H9 (cell line): ENCODE measurements around the gene TAGLN. TPM values are rescaled to one million over a fixed set of nuclear protein-coding genes. Genes with fewer than 3 reads are reported as not detected.

Experiments used
- DNase-seq: peaks from one replicate; pipeline ENCODE4 v3.0.0-alpha.2; 2017
- H2AFZ ChIP-seq: one replicate; pipeline ENCODE4 v1.6.1; 2013; ENCODE audit warnings: mild to moderate bottlenecking, low read length, control low read depth, moderate library complexity
- H2AK5ac ChIP-seq: 2 replicates; pipeline ENCODE4 v1.6.1; 2013; ENCODE audit warnings: low read length, control low read depth, mixed read lengths; ENCODE audit not compliant: insufficient read length
- H2BK120ac ChIP-seq: one replicate; pipeline ENCODE4 v1.6.1; 2013; ENCODE audit warnings: low read depth, mild to moderate bottlenecking, low read length, control low read depth, inconsistent platforms; ENCODE audit not compliant: poor library complexity, severe bottlenecking
- H2BK12ac ChIP-seq: 2 replicates; pipeline ENCODE4 v1.6.1; 2013; ENCODE audit warnings: low read length, control low read depth, mixed read lengths, low read depth; ENCODE audit not compliant: insufficient read length
- H2BK15ac ChIP-seq: 2 replicates; pipeline ENCODE4 v1.6.1; 2013; ENCODE audit warnings: low read depth, low read length, control low read depth
- H2BK20ac ChIP-seq: one replicate; pipeline ENCODE4 v1.6.1; 2013; ENCODE audit warnings: low read depth, mild to moderate bottlenecking, low read length, control low read depth, inconsistent platforms; ENCODE audit not compliant: poor library complexity, severe bottlenecking
- H2BK5ac ChIP-seq: 2 replicates; pipeline ENCODE4 v1.6.1; 2013; ENCODE audit warnings: low read length, control low read depth, mixed read lengths; ENCODE audit not compliant: insufficient read length
- H3K14ac ChIP-seq: 2 replicates; pipeline ENCODE4 v1.6.1; 2013; ENCODE audit warnings: low read length, control low read depth; ENCODE audit not compliant: insufficient read depth
- H3K18ac ChIP-seq: 2 replicates; pipeline ENCODE4 v1.6.1; 2013; ENCODE audit warnings: low read depth, mild to moderate bottlenecking, mixed read lengths, low read length, control low read depth; ENCODE audit not compliant: insufficient read length
- H3K23ac ChIP-seq: 2 replicates; pipeline ENCODE4 v1.6.1; 2013; ENCODE audit warnings: low read length, control low read depth, mixed read lengths, low read depth; ENCODE audit not compliant: insufficient read length
- H3K23me2 ChIP-seq: 2 replicates; pipeline ENCODE4 v1.6.1; 2013; ENCODE audit warnings: low read depth, mild to moderate bottlenecking, mixed read lengths, low read length, control low read depth; ENCODE audit not compliant: insufficient read length, poor library complexity, severe bottlenecking
- H3K27ac ChIP-seq: 2 replicates; pipeline ENCODE4 v1.5.1; 2013; ENCODE audit warnings: low read length, control low read depth, mixed read lengths, low read depth; ENCODE audit not compliant: insufficient read length
- H3K27me3 ChIP-seq: 2 replicates; pipeline ENCODE4 v1.6.1; 2013; ENCODE audit warnings: low read length, control low read depth, inconsistent platforms; ENCODE audit not compliant: insufficient read depth
- H3K4ac ChIP-seq: 2 replicates; pipeline ENCODE4 v1.6.1; 2013; ENCODE audit warnings: low read depth, mild to moderate bottlenecking, control low read depth, inconsistent platforms, low read length, moderate library complexity
- H3K4me1 ChIP-seq: 2 replicates; pipeline ENCODE4 v1.6.1; 2013; ENCODE audit warnings: low read length, control low read depth, inconsistent platforms; ENCODE audit not compliant: insufficient read depth
- H3K4me2 ChIP-seq: 2 replicates; pipeline ENCODE4 v1.6.1; 2013; ENCODE audit warnings: low read length, control low read depth, mixed read lengths; ENCODE audit not compliant: insufficient read length, insufficient read depth
- H3K56ac ChIP-seq: 2 replicates; pipeline ENCODE4 v1.6.1; 2013; ENCODE audit warnings: low read depth, mild to moderate bottlenecking, mixed read lengths, low read length, control low read depth; ENCODE audit not compliant: insufficient read length
- H3K79me1 ChIP-seq: 2 replicates; pipeline ENCODE4 v1.6.1; 2013; ENCODE audit warnings: low read depth, mild to moderate bottlenecking, moderate library complexity, low read length, control low read depth, inconsistent platforms; ENCODE audit not compliant: insufficient read depth, poor library complexity, severe bottlenecking
- H3K79me2 ChIP-seq: 2 replicates; pipeline ENCODE4 v1.6.1; 2013; ENCODE audit warnings: low read length, control low read depth, inconsistent platforms; ENCODE audit not compliant: insufficient read depth
- H3K9ac ChIP-seq: 2 replicates; pipeline ENCODE4 v1.6.1; 2013; ENCODE audit warnings: low read length, control low read depth, mixed read lengths; ENCODE audit not compliant: insufficient read length; ENCODE audit errors: extremely low read depth
- H3K9me3 ChIP-seq: one replicate; pipeline ENCODE4 v1.6.1; 2013; ENCODE audit warnings: low read depth, low read length, inconsistent platforms; ENCODE audit not compliant: control insufficient read depth
- H3T11ph ChIP-seq: one replicate; pipeline ENCODE4 v1.6.1; 2013; ENCODE audit warnings: mild to moderate bottlenecking, low read length, control low read depth, inconsistent platforms
- H4K20me1 ChIP-seq: one replicate; pipeline ENCODE4 v1.6.1; 2013; ENCODE audit not compliant: control insufficient read depth, insufficient read length, insufficient read depth
- H4K5ac ChIP-seq: 2 replicates; pipeline ENCODE4 v1.6.1; 2013; ENCODE audit warnings: low read depth, mild to moderate bottlenecking, mixed read lengths, low read length, control low read depth; ENCODE audit not compliant: insufficient read length
- H4K8ac ChIP-seq: replicated peaks from 2 replicates; pipeline ENCODE4 v1.6.1; 2013; ENCODE audit warnings: low read length, control low read depth, mixed read lengths, low read depth; ENCODE audit not compliant: insufficient read length
- H4K91ac ChIP-seq: 2 replicates; pipeline ENCODE4 v1.6.1; 2013; ENCODE audit warnings: low read depth, mild to moderate bottlenecking, moderate library complexity, mixed read lengths, low read length, control low read depth; ENCODE audit not compliant: insufficient read length
- H3K27ac Mint-ChIP-seq, 3 experiments: 2 replicates in 2 of 3; 3 replicates in 1 of 3; pipeline ENCODE4 v1.8.0; 2020 to 2021; ENCODE audit warnings: mixed read lengths in 3 of 3, mild to moderate bottlenecking in 1 of 3, moderate library complexity in 1 of 3
- H3K27me3 Mint-ChIP-seq: 2 replicates; pipeline ENCODE4 v1.8.0; 2021; ENCODE audit warnings: low read depth, mild to moderate bottlenecking, moderate library complexity, mixed read lengths
- H3K36me3 Mint-ChIP-seq, 3 experiments: 2 replicates in 2 of 3; 3 replicates in 1 of 3; pipeline ENCODE4 v1.8.0; 2020 to 2021; ENCODE audit warnings: low read depth in 3 of 3, mixed read lengths in 3 of 3; ENCODE audit not compliant: insufficient read depth in 1 of 3
- H3K4me1 Mint-ChIP-seq, 2 experiments: 2 replicates each; pipeline ENCODE4 v1.8.0; 2020; ENCODE audit warnings: mixed read lengths in 2 of 2
- H3K4me3 Mint-ChIP-seq, 2 experiments: 2 replicates in 1 of 2; 3 replicates in 1 of 2; pipeline ENCODE4 v1.8.0; 2020 to 2021; ENCODE audit warnings: mild to moderate bottlenecking in 2 of 2, mixed read lengths in 2 of 2, moderate library complexity in 1 of 2
- H3K9me3 Mint-ChIP-seq, 2 experiments: 2 replicates in 1 of 2; 3 replicates in 1 of 2; pipeline ENCODE4 v1.8.0; 2020; ENCODE audit warnings: mild to moderate bottlenecking in 2 of 2, mixed read lengths in 2 of 2, moderate library complexity in 1 of 2
- CTCF ChIP-seq: fragments of 200-600 bp; sonication (generic); conservative IDR thresholded peaks from 3 replicates; pipeline ENCODE4 v1.8.0; 2021; ENCODE audit warnings: antibody characterized with exemption, mild to moderate bottlenecking
- WGBS: extraction: QIAGEN DNeasy Blood & Tissue Kit; methylation state at CpG from one replicate; pipeline ENCODE4 v1.1.7; 2013; ENCODE audit warnings: missing lambda C conversion rate, low lambda C conversion rate, mixed read lengths; ENCODE audit not compliant: insufficient read length; ENCODE audit errors: extremely low coverage; 5-methylcytosine and 5-hydroxymethylcytosine counted together
- total RNA-seq: library from RNA; stranded (reverse); gene quantifications from 2 replicates; pipeline ENCODE4 v1.2.1, GENCODE V29; 2021

The TAGLN gene
- total RNA-seq, 1 experiment from 2014 or later, result 176 TPM

DNA sequence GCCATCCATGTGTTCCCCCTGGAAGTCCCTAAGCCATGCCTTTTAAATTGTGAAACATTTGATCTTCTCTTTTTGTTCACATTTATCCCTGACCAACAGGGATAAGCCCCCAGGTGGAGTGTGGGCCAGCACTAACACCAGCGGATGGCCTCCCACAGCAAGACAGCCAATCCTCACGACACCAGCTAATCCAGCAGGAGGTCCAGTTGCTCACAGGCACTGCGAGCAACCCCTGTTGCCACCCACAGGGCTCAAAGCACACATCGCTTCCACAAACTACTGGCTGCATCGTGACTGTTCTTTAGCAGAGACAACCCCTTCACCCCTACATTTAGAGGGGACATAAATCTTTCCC lies 30.7 kb downstream of the TAGLN start:
- H2AFZ ChIP-seq, result no peak overlapping the region
- H3K27ac Mint-ChIP-seq, result peak overlapping the region in 1 of 3 experiments; percentile 40; a peak in 2 of 7 replicates
- no peaks in the 10 kb centered on the region; the same call in 1 of the 2 replicates for H3K27me3 Mint-ChIP-seq

More for the DNA sequence above, 30.7 kb downstream of the TAGLN start:
- no peaks in the 10 kb centered on the region for H3K79me1 ChIP-seq
- no peak overlapping the region for H2BK12ac ChIP-seq
- no CpG with 5 or more reads among the region's 5 CpGs for WGBS
- H3K4ac ChIP-seq, result no peak overlapping the region
- no peak overlapping the region for H2BK120ac ChIP-seq
- no peak overlapping the region for H4K8ac ChIP-seq
- H3K4me1 ChIP-seq, result no peaks in the 10 kb centered on the region
- H3K23me2 ChIP-seq, result peaks cover 15% of the 10 kb centered on the region
- no peaks in the 10 kb centered on the region for H3K79me2 ChIP-seq
- DNase-seq, result no peak
- H3K9me3 Mint-ChIP-seq, result no peaks in the 10 kb centered on the region
- H3K14ac ChIP-seq, result no peak overlapping the region
- no peak overlapping the region for H2BK20ac ChIP-seq
- H3T11ph ChIP-seq, result no peak overlapping the region
- H3K27ac ChIP-seq, result no peak overlapping the region
- H2AK5ac ChIP-seq, result no peak overlapping the region
- H4K5ac ChIP-seq, result no peak overlapping the region
- no peaks in the 10 kb centered on the region for H4K20me1 ChIP-seq
- no peak overlapping the region for H4K91ac ChIP-seq
- no peak overlapping the region for H3K9ac ChIP-seq
- no peak overlapping the region for H3K18ac ChIP-seq
- H3K4me3 Mint-ChIP-seq, result peak overlapping the region; percentile 12 to 97; a peak in 2 of 5 replicates
- no peak overlapping the region for H3K4me2 ChIP-seq
- no peak overlapping the region for H2BK5ac ChIP-seq
- peaks cover 24 to 26% of the 10 kb centered on the region in 2 experiments for H3K4me1 Mint-ChIP-seq
- peaks cover 6 to 40% (median 17%) of the 10 kb centered on the region in 3 experiments; a peak in 5 of 7 replicates for H3K36me3 Mint-ChIP-seq
- no peak overlapping the region for H2BK15ac ChIP-seq
- no peak for TF ChIP-seq CTCF
- H3K9me3 ChIP-seq, result no peaks in the 10 kb centered on the region
- no peak overlapping the region for H3K23ac ChIP-seq
- no peak overlapping the region for H3K56ac ChIP-seq
- no peaks in the 10 kb centered on the region for H3K27me3 ChIP-seq
